GM20000 (cell line): Measurements from ENCODE around the gene TCF19.
"Not testable (repeated sequence)": the region's sequence is repeated elsewhere in the genome, so short reads cannot be mapped to it uniquely, and the experiment has no call there.

Source experiments
- DNase-seq: peaks from one replicate; pipeline ENCODE4 v3.0.0; 2012; ENCODE audit warnings: low spot score
- CTCF ChIP-seq: IDR thresholded peaks from 2 replicates; pipeline ENCODE4 v1.5.1; 2012; ENCODE audit warnings: mild to moderate bottlenecking, control low read depth; ENCODE audit errors: extremely low read depth, missing control alignments

Gene TCF19

GRCh38 chr6:31178143-31179041 lies 20.0 kb downstream of the TCF19 start:
- no peak for DNase-seq
- TF ChIP-seq CTCF: no peak

GRCh38 chr6:31179042-31179386 lies 20.6 kb downstream of the TCF19 start:
- TF ChIP-seq CTCF: no peak
- DNase-seq: no peak

- no peak for DNase-seq
- TF ChIP-seq CTCF: no peak
These were observed 21.5 kb downstream of the TCF19 start for GRCh38 chr6:31179896-31180295.

- no peak for DNase-seq
- no peak for TF ChIP-seq CTCF
These were observed 22.1 kb downstream of the TCF19 start for GRCh38 chr6:31180500-31180899.

GRCh38 chr6:31183287-31183686 lies 24.9 kb downstream of the TCF19 start:
- not testable (repeated sequence) for DNase-seq

- not testable (repeated sequence) for DNase-seq
These were observed 25.5 kb downstream of the TCF19 start for GRCh38 chr6:31183859-31184258.

GRCh38 chr6:31185695-31186051 lies 27.3 kb downstream of the TCF19 start:
- DNase-seq: not testable (repeated sequence)

GRCh38 chr6:31186052-31186734 lies 27.8 kb downstream of the TCF19 start:
- no peak for TF ChIP-seq CTCF
- DNase-seq: no peak

GRCh38 chr6:31187780-31188194 lies 29.4 kb downstream of the TCF19 start:
- no peak for DNase-seq
- no peak for TF ChIP-seq CTCF

GRCh38 chr6:31189223-31189622 lies 30.8 kb downstream of the TCF19 start:
- not testable (repeated sequence) for DNase-seq
